RPMI7951 (cell line): ENCODE measurements around the gene MB21D2. TPM values are rescaled to one million over a fixed set of nuclear protein-coding genes. Genes with fewer than 3 reads are reported as not detected.

ENCODE experiments used
- DNase-seq: peaks from one replicate; pipeline ENCODE4 v3.0.0-alpha.2; 2012; ENCODE audit warnings: low read depth
- total RNA-seq: library from RNA; depleted of rRNA; stranded (reverse); fragments of >200 nt; shearing (Covaris generic); gene quantifications from 2 replicates; pipeline ENCODE4 v1.2.3, GENCODE V29; 2014

MB21D2 gene
- total RNA-seq, 1 experiment from 2014 or later: 8.8 TPM

DNA sequence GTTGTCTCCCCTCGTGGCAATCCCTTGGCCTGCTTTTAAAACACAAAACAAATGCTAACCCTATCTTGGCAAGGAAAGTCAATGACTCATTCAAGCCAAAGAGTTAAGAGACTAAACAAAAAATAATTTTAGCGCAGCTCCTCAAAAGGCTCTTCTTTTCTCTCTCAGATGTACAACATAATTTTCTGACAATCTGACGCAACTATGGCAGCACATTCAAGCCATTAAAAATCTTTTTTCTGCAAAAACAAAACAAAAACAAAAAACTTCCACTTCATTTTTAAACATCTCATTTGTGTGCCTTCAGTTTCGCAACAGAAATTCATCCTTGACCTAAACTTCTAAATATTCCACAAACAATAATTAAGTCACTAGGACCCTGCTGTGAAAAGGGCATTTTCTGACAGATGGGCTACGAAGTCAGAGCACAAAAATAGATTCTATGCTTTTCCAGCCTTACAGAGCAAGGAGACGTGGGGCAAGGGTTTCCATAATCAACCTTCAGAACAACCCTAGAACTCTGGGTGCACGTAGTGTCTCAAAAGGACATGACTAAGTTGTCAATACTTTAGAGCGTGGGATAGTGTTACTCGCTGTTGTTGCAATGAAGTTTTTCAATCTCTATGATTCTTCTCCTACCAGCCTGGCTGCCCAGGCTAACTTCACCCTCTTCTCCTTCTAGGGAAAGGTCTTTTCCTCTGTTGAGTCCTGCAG, 84.3 kb downstream of the MB21D2 start:
- DNase-seq: peak; percentile 78

DNA sequence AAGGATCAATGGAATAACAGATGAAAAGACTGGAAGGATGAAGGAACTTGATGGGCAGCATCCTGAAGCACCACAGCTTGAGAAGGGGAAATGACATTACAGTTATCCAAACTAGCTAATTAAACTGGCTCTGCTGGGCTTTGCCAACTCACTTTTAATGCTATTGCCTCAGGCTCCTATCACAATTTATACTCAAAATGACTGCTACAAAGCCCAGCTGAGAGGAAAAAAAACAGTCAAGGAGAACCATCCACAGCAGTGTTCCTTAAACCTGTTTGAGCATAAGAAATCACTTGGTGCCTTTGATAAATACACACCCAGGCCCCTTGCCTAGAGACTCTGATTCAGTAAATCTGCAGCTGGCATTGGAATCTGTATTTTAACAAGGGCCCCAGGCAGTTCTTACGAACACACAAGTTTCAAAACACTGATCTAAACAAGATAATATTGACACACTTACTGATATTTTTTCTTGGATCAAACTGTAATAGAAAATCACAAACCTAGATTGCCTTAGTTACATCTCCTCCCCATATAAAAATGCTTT, 85.8 kb downstream of the MB21D2 start:
- DNase-seq: peak; percentile 57

DNA sequence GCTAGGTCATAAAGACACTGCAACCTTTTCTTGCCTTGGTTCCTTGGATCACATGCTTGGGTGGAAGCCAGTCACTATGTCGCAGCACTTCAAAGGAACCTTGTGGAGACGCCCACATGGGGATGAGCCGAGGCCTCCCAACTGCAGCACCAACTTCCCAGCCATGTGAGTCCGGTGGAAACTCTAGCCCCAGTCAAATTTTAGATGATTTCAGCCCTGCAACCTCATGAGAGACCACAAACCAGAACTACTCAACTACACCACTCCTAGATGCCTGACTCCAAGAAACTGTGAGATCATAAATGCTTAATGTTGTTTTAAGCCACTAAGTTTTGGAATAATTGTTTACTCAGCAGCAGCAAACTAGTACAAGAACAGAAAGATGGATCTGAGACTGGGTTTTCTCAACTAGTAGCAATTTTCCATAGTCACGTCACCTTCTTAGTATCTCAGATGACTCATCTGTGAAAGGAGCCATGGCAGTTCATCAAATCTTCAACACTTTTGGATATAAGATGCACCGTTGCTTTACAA, 86.5 kb downstream of the MB21D2 start:
- DNase-seq: peak; percentile 78

GRCh38 chr3:192830291-192831110, 87.2 kb downstream of the MB21D2 start:
- no peak for DNase-seq

GRCh38 chr3:192827863-192828594, 89.6 kb downstream of the MB21D2 start:
- DNase-seq: no peak

DNA sequence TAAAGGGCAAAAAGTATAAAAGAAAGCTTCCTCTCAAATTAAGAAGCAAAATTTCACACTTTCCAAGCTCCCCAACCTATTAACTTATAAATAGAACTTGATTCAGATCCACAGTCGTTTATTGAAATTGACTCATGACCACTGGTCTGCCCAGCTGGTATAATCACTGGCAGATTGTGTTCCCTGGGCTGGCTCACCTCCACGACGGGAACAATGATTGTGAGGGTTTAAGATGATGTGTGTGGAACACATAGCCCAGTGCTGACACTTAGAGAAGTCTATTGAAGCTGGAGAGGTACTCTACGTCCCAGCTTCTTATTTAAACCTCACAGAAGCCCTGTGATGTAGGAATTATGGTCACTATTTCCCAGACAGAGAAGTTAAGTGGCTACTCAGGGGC, 90.4 kb downstream of the MB21D2 start:
- peak; percentile 81 for DNase-seq

- DNase-seq: no peak
These were observed 91.2 kb downstream of the MB21D2 start for GRCh38 chr3:192826214-192827006.

DNA sequence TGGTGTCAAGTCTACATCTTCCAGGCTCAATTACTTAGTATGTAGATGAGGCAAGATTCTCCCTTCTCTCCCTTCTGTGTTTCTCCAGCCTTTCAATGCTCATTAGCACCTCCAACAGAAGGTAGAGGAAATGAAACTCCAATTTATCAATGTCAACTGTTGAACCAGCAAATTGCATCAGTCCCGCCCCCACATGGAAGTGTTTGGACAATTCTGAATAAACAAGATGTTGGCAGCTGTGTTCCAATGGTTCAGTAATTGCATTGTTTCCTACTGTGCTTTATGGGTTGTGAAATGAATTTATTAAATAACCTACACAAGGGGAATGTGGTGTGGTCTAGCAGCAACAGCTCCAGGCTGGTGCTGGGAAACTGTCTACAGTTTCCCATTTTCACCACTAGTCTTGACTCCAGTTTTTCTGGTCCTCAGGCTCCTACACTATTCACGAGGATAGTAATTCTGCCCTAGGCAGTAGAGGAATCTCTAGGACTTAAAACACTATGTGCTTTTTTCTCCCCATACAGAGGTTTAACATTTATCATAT, 91.9 kb downstream of the MB21D2 start:
- DNase-seq: peak; percentile 29

- DNase-seq: no peak
These were observed 92.4 kb downstream of the MB21D2 start for GRCh38 chr3:192825216-192825615.

- no peak for DNase-seq
These were observed 93.3 kb downstream of the MB21D2 start for GRCh38 chr3:192824313-192824712.

DNA sequence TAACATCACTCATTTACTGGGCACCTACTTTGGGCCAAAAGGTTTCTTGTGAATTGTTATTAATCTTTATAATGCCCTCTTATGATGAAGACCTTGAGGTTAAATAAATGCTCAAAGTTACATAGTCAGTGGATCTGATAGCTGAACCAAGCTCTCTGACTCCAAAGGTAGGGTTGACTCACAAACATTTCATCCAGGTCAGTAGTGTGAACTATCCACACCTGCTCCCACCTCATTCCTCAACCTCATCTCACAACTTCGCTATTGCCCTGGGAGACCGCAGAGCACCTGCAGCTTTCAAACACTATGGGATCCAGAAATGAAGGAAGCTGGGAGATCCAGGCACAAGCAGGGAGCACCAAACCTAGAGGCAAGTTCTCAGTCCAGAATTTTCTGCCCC, 96.5 kb downstream of the MB21D2 start:
- no peak for DNase-seq

- DNase-seq: no peak
These were observed 97.5 kb downstream of the MB21D2 start for GRCh38 chr3:192820161-192820560.

DNA sequence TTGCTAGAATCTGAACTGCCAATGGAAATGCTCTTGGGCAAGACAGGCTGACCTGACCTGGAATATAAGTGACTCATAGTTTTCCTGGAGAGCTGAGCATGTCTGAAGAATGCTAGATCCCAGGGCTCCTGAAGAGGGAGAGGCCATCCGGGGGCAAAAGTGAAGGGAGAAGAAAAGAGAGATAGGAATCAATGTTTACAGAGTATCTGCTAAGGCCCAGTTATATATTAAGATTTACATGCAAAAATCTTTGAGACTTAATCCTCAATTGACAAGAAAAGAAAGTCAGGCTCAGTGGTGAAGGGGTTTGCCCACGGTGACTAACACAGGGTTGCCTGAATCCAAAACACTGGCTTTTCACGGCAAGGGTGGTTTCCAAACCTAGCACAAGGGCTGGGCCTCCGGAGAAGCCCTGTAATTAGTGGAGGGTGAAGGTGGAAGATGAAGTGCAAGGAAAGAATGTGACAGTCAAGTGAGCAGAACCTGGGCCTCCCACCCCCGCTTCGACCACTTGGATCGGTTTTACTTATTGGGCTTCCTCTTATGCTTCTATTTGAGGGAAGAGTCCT, 98.6 kb downstream of the MB21D2 start:
- DNase-seq: peak; percentile 84

- DNase-seq: no peak
These were observed 99.5 kb downstream of the MB21D2 start for GRCh38 chr3:192818126-192818525.

DNA sequence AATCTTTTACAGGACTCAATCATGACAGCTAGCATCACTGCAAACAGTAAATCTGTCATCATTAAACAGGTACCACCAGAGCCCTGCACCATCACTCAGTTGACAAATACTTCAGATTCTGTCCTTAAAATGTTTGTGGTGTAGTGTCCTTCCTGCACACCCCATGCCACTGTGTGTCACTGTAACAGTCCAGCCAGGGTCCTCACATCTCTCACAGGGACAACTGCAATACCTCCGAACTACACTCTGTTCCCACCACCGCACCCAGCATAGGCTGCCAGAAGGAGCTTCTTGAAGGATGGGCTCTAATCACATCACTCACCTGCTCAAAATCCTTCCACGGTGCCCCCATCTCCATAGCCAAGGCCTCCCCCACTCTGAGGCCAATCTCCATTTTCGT, 100.2 kb downstream of the MB21D2 start:
- DNase-seq: no peak

GRCh38 chr3:192817053-192817452, 100.6 kb downstream of the MB21D2 start:
- DNase-seq: peak; percentile 33

- peak; percentile 57 for DNase-seq
These were observed 101.3 kb downstream of the MB21D2 start for GRCh38 chr3:192816351-192816750.

DNA sequence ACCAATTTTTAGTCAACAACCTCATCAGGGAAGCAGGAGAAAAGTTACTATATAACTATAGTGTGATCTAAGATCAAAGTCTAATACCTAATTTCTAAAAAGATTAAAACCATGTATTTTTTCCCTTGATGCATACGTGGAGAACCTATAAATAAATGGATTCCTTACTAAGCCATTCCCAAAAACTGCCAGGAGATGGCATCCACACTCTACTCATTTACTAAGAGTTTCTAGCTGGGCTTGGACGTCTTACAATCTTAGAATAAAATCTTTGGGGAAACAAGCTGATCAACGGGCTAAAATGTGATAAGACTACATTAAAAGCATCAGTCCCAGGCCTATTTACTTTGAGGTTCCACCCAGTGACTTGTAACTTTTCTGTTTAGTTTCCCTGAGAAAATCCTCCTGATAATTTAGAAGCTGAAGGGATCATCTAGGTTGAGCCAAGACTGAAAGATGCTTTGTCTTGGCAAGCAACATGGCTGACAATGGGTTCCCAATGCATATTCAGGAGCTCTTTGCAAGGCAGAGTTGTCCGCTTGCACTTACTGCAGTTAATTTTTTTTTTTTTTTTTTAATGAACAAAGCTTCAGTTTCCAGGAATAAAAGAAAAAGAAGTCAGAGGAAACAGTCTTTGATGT, 104.8 kb downstream of the MB21D2 start:
- peak; percentile 64 for DNase-seq

GRCh38 chr3:192805711-192806110, 111.9 kb downstream of the MB21D2 start:
- DNase-seq: no peak

- DNase-seq: no peak
These were observed 113.2 kb downstream of the MB21D2 start for GRCh38 chr3:192804502-192804901.
